ENCODE measurements around the gene DENND1B.

DNA sequence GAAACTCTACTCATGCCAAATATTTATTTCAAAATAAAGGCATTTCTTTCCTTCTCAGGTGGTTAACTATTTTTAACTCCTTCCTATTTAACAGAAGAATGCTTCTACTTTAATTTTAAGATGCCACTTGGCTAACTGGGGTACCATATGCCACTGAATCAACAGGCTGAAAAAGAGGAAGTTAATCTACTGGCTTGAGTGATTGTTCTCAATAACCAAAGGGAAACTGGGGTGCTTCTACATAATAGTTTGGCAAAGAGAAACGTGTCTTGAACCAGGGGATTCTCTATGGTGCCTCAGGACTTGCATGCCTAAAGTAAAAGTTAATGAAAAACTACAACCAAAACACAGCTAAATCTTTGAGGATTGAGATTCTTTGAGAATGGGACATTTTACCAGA, 142.6 kb downstream of the DENND1B start:
- TF ChIP-seq, protein P1, sequence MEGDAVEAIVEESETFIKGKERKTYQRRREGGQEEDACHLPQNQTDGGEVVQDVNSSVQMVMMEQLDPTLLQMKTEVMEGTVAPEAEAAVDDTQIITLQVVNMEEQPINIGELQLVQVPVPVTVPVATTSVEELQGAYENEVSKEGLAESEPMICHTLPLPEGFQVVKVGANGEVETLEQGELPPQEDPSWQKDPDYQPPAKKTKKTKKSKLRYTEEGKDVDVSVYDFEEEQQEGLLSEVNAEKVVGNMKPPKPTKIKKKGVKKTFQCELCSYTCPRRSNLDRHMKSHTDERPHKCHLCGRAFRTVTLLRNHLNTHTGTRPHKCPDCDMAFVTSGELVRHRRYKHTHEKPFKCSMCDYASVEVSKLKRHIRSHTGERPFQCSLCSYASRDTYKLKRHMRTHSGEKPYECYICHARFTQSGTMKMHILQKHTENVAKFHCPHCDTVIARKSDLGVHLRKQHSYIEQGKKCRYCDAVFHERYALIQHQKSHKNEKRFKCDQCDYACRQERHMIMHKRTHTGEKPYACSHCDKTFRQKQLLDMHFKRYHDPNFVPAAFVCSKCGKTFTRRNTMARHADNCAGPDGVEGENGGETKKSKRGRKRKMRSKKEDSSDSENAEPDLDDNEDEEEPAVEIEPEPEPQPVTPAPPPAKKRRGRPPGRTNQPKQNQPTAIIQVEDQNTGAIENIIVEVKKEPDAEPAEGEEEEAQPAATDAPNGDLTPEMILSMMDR (conservative IDR thresholded peaks at IDR 0.05; ENCODE audit: low read depth, low read length) = no peak
- no peak for TF ChIP-seq EZH2 (IDR thresholded peaks at IDR 0.05; ENCODE audit: borderline replicate concordance, low read depth, low read length, poor library complexity, severe bottlenecking)
